HAP-1 (cell line): ENCODE data around the gene XRCC6.
"Not testable (repeated sequence)": the region's sequence is repeated elsewhere in the genome, so short reads cannot be mapped to it uniquely, and the experiment has no call there.

ENCODE experiments used
- DNase-seq, 2 experiments: peaks; one replicate each; pipeline ENCODE4 v3.0.0-alpha.2; 2016 to 2020; ENCODE audit warnings: low spot score in 2 of 2
- H3K27me3 ChIP-seq: fragments of 250-450 bp; sonication (Bioruptor Pico); 2 replicates; pipeline ENCODE4 v1.5.1; 2020; ENCODE audit warnings: low read depth, mild to moderate bottlenecking, moderate library complexity
- H3K36me3 ChIP-seq: fragments of 250-450 bp; sonication (Bioruptor Pico); replicated peaks from 2 replicates; pipeline ENCODE4 v1.5.1; 2020; ENCODE audit warnings: mild to moderate bottlenecking
- H3K4me1 ChIP-seq: fragments of 250-450 bp; sonication (Bioruptor Pico); 2 replicates; pipeline ENCODE4 v1.5.1; 2020; ENCODE audit warnings: mild to moderate bottlenecking
- H3K4me3 ChIP-seq: fragments of 250-450 bp; sonication (Bioruptor Pico); 2 replicates; pipeline ENCODE4 v1.5.1; 2020; ENCODE audit warnings: mild to moderate bottlenecking, moderate library complexity
- H3K9me3 ChIP-seq: fragments of 250-450 bp; sonication (Bioruptor Pico); 2 replicates; pipeline ENCODE4 v1.5.1; 2020; ENCODE audit warnings: mild to moderate bottlenecking, moderate library complexity
- in situ Hi-C: fragments of 300-500 bp; cut with MboI; formaldehyde crosslinking; loops from 3 replicates; pipeline ENCODE4 v1.14.3; 2020; ENCODE audit warnings: low sequenced_read_pairs, inconsistent platforms, mixed read lengths

Gene XRCC6

DNA sequence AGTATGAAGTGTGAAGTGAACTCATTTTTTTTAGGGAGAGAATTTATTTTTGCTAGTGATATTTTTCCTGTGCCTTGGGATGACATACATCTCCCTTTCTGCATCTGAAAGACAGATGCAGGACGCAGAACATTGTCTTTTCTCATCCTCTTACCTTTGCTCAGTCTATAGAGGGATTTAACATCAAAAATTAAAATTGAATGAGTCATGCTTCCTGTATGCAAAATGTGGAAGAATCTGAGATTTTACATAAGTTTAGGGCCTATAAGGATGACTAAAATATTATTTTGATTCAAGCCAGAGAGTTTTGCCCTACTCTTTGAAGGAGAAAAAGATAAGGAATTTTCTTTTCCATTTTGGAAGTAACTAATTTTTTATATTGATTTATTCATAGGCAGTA, 27.3 kb downstream of the XRCC6 start:
- peaks cover 84% of the 10 kb centered on the region for H3K36me3 ChIP-seq
- H3K4me3 ChIP-seq: no peak overlapping the region
- no peaks in the 10 kb centered on the region for H3K4me1 ChIP-seq
- no peak for DNase-seq
- H3K27me3 ChIP-seq: no peaks in the 10 kb centered on the region
- in situ Hi-C loops: loop anchor here (25.0 kb wide), 1 partner anchor 511 kb away; no protein-coding TSS in a partner anchor
- no peaks in the 10 kb centered on the region for H3K9me3 ChIP-seq

DNA sequence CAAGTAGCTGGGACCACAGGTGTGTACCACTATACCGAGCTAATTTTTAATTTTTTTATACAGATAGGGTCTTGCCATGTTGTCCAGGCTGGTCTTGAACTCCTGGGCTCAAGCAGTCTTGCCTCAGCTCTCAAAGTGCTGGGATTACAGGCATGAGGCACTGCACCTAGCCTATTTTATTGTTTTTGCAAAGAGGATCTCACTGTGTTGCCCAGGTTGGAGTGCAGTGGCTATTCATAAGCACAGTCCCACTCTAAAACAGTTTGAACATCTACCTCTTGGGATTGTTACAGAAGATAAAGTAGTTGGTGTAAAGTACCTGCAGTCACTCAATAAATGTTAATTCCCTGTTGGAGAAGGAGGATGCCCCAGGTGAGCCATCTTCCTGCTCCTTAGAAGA, 29.1 kb downstream of the XRCC6 start:
- no peaks in the 10 kb centered on the region for H3K27me3 ChIP-seq
- no peak for DNase-seq
- no peaks in the 10 kb centered on the region for H3K9me3 ChIP-seq
- in situ Hi-C loops: no loop called here
- H3K36me3 ChIP-seq: peaks cover 91% of the 10 kb centered on the region
- H3K4me1 ChIP-seq: no peaks in the 10 kb centered on the region
- H3K4me3 ChIP-seq: no peak overlapping the region

DNA sequence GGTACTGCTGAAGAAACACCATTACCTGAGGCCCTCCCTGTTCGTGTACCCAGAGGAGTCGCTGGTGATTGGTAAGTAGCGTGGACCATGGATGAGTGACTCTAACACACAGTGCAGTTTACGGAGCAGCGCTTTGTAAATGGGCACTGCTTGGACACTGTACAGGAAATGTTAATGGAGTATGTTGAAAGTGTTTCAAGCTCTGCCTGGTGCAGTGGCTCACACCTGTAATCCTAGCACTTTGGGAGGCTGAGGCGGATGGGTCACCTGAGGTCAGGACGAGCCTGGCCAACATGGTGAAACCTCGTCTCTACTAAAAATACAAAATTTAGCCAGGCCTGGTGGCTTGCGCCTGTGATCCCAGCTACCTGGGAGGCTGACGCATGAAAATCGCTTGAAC, 29.7 kb downstream of the XRCC6 start:
- H3K36me3 ChIP-seq: peaks cover 91% of the 10 kb centered on the region
- in situ Hi-C loops: no loop called here

GRCh38 chr22:41654322-41654721, 33.2 kb downstream of the XRCC6 start:
- H3K36me3 ChIP-seq: peaks cover 90% of the 10 kb centered on the region
- no peaks in the 10 kb centered on the region for H3K4me1 ChIP-seq
- DNase-seq: no peak
- no peaks in the 10 kb centered on the region for H3K9me3 ChIP-seq
- in situ Hi-C loops: no loop called here
- H3K4me3 ChIP-seq: no peak overlapping the region
- no peaks in the 10 kb centered on the region for H3K27me3 ChIP-seq

More for the DNA sequence above, 29.7 kb downstream of the XRCC6 start:
- Histone ChIP-seq H3K4me1 (no peaks in the 10 kb centered on the region), H3K27me3 (no peaks in the 10 kb centered on the region), H3K9me3 (no peaks in the 10 kb centered on the region), H3K4me3 (no peak overlapping the region)
- DNase-seq: no peak

- Histone ChIP-seq H3K4me1 (no peaks in the 10 kb centered on the region), H3K4me3 (no peak overlapping the region), H3K36me3 (peaks cover 93% of the 10 kb centered on the region), H3K27me3 (no peaks in the 10 kb centered on the region), H3K9me3 (no peaks in the 10 kb centered on the region)
- in situ Hi-C loops: no loop called here
- no peak for DNase-seq
These were observed 35.5 kb downstream of the XRCC6 start for GRCh38 chr22:41656556-41656955.

DNA sequence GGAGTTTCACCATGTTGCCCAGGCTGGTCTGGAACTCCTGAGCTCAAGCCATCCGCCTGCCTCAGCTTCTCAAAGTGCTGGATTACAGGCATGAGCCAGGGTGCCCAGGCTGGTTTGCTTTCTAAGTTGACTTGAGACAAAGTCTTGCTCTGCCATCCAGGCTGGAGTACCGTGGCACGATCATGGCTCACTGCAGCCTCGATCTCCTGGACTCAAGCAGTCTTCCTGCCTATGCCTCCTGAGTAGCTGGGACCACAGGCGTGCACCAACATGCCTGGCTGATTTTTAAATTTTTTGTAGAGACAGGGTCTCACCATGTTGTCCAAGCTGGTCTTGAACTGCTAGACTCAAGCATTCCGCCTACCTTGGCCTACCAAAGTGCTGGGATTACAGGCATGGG, 36.6 kb downstream of the XRCC6 start:
- Histone ChIP-seq H3K4me1 (no peaks in the 10 kb centered on the region), H3K9me3 (no peaks in the 10 kb centered on the region), H3K4me3 (no peak overlapping the region), H3K36me3 (peaks cover 93% of the 10 kb centered on the region), H3K27me3 (no peaks in the 10 kb centered on the region)
- no peak for DNase-seq
- in situ Hi-C loops: no loop called here

DNA sequence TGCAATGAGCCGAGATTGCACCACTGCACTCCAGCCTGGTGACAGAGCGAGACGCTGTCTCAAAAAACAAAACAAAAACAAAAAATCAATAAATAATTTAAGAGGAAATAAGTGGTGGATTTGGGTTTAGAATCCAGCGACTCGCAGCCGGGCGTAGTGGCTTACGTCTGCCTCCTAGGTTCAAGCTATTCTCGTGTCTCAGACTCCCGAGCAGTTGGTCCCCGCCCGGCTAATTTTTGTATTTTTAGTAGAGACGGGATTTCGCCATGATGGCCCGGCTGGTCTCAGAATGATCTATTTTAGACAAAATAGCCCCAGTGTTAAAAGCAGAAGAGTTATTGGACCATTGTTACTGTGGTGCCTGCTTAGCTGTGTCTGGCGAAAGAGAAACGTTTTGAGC, 37.8 kb downstream of the XRCC6 start:
- Histone ChIP-seq H3K36me3 (peaks cover 93% of the 10 kb centered on the region), H3K4me3 (no peak overlapping the region), H3K9me3 (no peaks in the 10 kb centered on the region), H3K4me1 (no peaks in the 10 kb centered on the region), H3K27me3 (no peaks in the 10 kb centered on the region)
- in situ Hi-C loops: no loop called here
- DNase-seq: no peak

GRCh38 chr22:41659941-41660340, 38.8 kb downstream of the XRCC6 start:
- H3K4me1 ChIP-seq: no peaks in the 10 kb centered on the region
- H3K4me3 ChIP-seq: no peak overlapping the region
- no peak for DNase-seq
- in situ Hi-C loops: no loop called here
- H3K27me3 ChIP-seq: no peaks in the 10 kb centered on the region
- H3K36me3 ChIP-seq: peaks cover 93% of the 10 kb centered on the region
- H3K9me3 ChIP-seq: no peaks in the 10 kb centered on the region

DNA sequence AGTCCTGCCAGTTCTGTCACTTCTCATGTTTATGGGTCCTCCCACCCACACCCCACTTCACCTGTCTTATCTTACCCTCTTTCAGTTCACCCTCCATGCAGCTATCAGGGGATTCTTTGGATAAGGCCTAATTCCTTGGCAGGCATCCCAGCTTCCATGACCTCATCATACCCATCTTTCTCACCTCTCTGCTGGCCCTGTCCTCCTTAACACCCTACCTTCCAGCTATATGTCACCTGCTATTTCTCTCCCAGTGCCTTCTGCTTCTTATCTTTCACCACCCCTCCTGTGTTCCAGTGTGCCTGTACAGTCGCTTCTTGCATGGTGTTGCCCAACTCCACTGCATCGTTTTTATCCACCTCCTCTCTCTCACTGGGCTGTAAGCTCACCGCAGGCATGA, 39.3 kb downstream of the XRCC6 start:
- Histone ChIP-seq H3K36me3 (peaks cover 93% of the 10 kb centered on the region), H3K4me3 (no peak overlapping the region), H3K27me3 (no peaks in the 10 kb centered on the region), H3K9me3 (no peaks in the 10 kb centered on the region), H3K4me1 (no peaks in the 10 kb centered on the region)
- DNase-seq: no peak
- in situ Hi-C loops: no loop called here

DNA sequence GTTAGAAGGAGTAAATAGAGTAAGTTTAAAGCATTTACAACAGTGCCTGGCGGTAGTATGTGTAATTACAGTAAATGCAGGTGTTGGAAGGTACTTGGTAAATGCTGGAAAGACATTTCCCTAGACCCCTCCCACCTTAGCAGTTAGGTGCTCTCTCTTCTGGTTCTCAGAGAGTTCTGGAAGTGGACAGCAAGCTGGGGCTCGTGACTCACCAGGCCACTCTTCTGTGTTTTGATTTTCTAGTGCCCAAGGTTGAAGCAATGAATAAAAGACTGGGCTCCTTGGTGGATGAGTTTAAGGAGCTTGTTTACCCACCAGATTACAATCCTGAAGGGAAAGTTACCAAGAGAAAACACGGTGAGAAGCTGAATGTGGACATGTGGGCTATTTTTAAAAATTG, 40.0 kb downstream of the XRCC6 start:
- peaks cover 90% of the 10 kb centered on the region for H3K36me3 ChIP-seq
- no peaks in the 10 kb centered on the region for H3K4me1 ChIP-seq
- H3K4me3 ChIP-seq: no peak overlapping the region
- DNase-seq: no peak
- no peaks in the 10 kb centered on the region for H3K9me3 ChIP-seq
- H3K27me3 ChIP-seq: no peaks in the 10 kb centered on the region
- in situ Hi-C loops: no loop called here

GRCh38 chr22:41661713-41662112, 40.6 kb downstream of the XRCC6 start:
- Histone ChIP-seq H3K36me3 (peaks cover 86% of the 10 kb centered on the region), H3K4me1 (peaks cover 4% of the 10 kb centered on the region), H3K4me3 (no peak overlapping the region), H3K27me3 (no peaks in the 10 kb centered on the region), H3K9me3 (no peaks in the 10 kb centered on the region)
- in situ Hi-C loops: no loop called here
- DNase-seq: no peak

DNA sequence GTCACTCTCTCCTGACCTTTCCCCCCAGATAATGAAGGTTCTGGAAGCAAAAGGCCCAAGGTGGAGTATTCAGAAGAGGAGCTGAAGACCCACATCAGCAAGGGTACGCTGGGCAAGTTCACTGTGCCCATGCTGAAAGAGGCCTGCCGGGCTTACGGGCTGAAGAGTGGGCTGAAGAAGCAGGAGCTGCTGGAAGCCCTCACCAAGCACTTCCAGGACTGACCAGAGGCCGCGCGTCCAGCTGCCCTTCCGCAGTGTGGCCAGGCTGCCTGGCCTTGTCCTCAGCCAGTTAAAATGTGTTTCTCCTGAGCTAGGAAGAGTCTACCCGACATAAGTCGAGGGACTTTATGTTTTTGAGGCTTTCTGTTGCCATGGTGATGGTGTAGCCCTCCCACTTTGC, 42.5 kb downstream of the XRCC6 start:
- in situ Hi-C loops, H3K4me3 ChIP-seq, H3K27me3 ChIP-seq, H3K9me3 ChIP-seq, DNase-seq: not testable (repeated sequence)
- Histone ChIP-seq H3K4me1 (peaks cover 15% of the 10 kb centered on the region), H3K36me3 (peaks cover 69% of the 10 kb centered on the region)

DNA sequence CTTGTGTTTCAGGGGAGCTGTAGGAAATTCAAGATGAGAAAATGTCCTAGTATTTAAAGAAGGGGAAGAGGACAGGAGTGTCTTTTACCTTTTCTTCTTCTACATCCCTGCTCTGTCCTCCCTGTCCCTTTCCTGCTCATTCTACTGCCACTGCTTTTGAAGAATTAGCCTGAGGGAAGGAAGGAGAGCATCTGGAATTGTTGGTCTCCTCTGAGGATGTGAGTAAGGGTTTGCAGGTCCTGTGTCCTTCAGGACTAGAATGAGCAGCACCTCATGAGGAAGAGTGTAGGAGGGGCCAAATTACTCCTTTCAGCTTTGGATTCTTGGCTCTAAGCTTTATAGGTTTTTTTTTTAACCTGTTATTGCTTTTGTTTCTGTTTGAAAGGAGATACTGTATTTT, 43.4 kb downstream of the XRCC6 start:
- peaks cover 60% of the 10 kb centered on the region for H3K36me3 ChIP-seq
- H3K9me3 ChIP-seq: no peaks in the 10 kb centered on the region
- no peak for DNase-seq
- H3K4me1 ChIP-seq: peaks cover 15% of the 10 kb centered on the region
- H3K4me3 ChIP-seq: no peak overlapping the region
- in situ Hi-C loops: no loop called here
- H3K27me3 ChIP-seq: no peaks in the 10 kb centered on the region

GRCh38 chr22:41664951-41665350, 43.9 kb downstream of the XRCC6 start:
- DNase-seq: no peak
- no peak overlapping the region for H3K4me3 ChIP-seq
- no peaks in the 10 kb centered on the region for H3K9me3 ChIP-seq
- H3K4me1 ChIP-seq: peaks cover 15% of the 10 kb centered on the region
- no peaks in the 10 kb centered on the region for H3K27me3 ChIP-seq
- in situ Hi-C loops: no loop called here
- H3K36me3 ChIP-seq: peaks cover 55% of the 10 kb centered on the region
